Karpas-422 (cell line): ENCODE results near the gene TMEM140. TPM values are rescaled to one million over a fixed set of nuclear protein-coding genes. Genes with fewer than 3 reads are reported as not detected.
A peak's percentile ranks its signal among the peaks of the same experiment; 100 is the strongest.
"Not testable (repeated sequence)": the region's sequence is repeated elsewhere in the genome, so short reads cannot be mapped to it uniquely, and the experiment has no call there.

Experiments
- DNase-seq: peaks from one replicate; pipeline ENCODE4 v3.0.0-alpha.2; 2015
- H2AFZ ChIP-seq: fragments of 200-600 bp; sonication (generic); 2 replicates; pipeline ENCODE4 v1.6.1; 2014; ENCODE audit warnings: antibody characterized with exemption, low read length, mixed read lengths
- H3K27ac ChIP-seq: fragments of 200-600 bp; sonication (generic); 2 replicates; pipeline ENCODE4 v1.5.1; 2014; ENCODE audit warnings: mild to moderate bottlenecking, low read length, moderate library complexity
- H3K27me3 ChIP-seq: fragments of 200-600 bp; sonication (generic); 2 replicates; pipeline ENCODE4 v1.6.1; 2014; ENCODE audit warnings: low read length, mixed read lengths
- H3K36me3 ChIP-seq: fragments of 200-600 bp; sonication (generic); 2 replicates; pipeline ENCODE4 v1.6.1; 2014; ENCODE audit warnings: low read length, mixed read lengths; ENCODE audit not compliant: insufficient read depth
- H3K4me1 ChIP-seq: fragments of 200-600 bp; sonication (generic); 2 replicates; pipeline ENCODE4 v1.6.1; 2014; ENCODE audit warnings: mild to moderate bottlenecking, low read length, mixed read lengths
- H3K4me2 ChIP-seq: fragments of 200-600 bp; sonication (generic); 2 replicates; pipeline ENCODE4 v1.6.1; 2014; ENCODE audit warnings: low read length, low read depth, mild to moderate bottlenecking; ENCODE audit not compliant: poor library complexity, severe bottlenecking
- H3K4me3 ChIP-seq: fragments of 200-600 bp; sonication (generic); 2 replicates; pipeline ENCODE4 v1.5.1; 2014; ENCODE audit warnings: mild to moderate bottlenecking, antibody characterized with exemption, low read length, mixed read lengths
- H3K79me2 ChIP-seq: fragments of 200-600 bp; sonication (generic); 2 replicates; pipeline ENCODE4 v1.6.1; 2014; ENCODE audit warnings: mild to moderate bottlenecking, low read length, mixed read lengths
- H3K9ac ChIP-seq: fragments of 200-600 bp; sonication (generic); 2 replicates; pipeline ENCODE4 v1.6.0; 2014; ENCODE audit warnings: low read length
- H3K9me2 ChIP-seq: fragments of 200-600 bp; sonication (generic), shearing (Covaris generic); replicated peaks from 2 replicates; pipeline ENCODE4 v1.6.0; 2014; ENCODE audit warnings: mild to moderate bottlenecking, low read length, moderate library complexity; ENCODE audit not compliant: insufficient read depth
- H3K9me3 ChIP-seq: fragments of 300-700, 200-600 bp; sonication (generic); 2 replicates; pipeline ENCODE4 v1.6.1; 2014; ENCODE audit warnings: low read length, mixed read lengths
- H4K20me1 ChIP-seq: fragments of 200-600 bp; sonication (generic); 2 replicates; pipeline ENCODE4 v1.6.1; 2014; ENCODE audit warnings: mild to moderate bottlenecking, antibody characterized with exemption, low read length, low read depth; ENCODE audit not compliant: insufficient read depth
- small RNA-seq: library from RNA; depleted of rRNA; stranded (forward); fragments of <200 nt; gene quantifications from one replicate; pipeline ENCODE3, GENCODE V24; 2014
- total RNA-seq: library from RNA; depleted of rRNA; stranded (reverse); fragments of >200 nt; shearing (Covaris generic); gene quantifications from 2 replicates; pipeline ENCODE4 v1.2.3, GENCODE V29; 2014; ENCODE audit warnings: low replicate concordance; rRNA removed

The TMEM140 gene
- total RNA-seq, 1 experiment from 2014 or later, result 0.86 TPM

GRCh38 chr7:135211946-135212685, 64.2 kb downstream of the TMEM140 start:
- H3K9ac ChIP-seq, result peak overlapping the region; percentile 82
- H3K27ac ChIP-seq, H3K9me3 ChIP-seq, H3K36me3 ChIP-seq, H3K27me3 ChIP-seq, DNase-seq, H3K79me2 ChIP-seq, H4K20me1 ChIP-seq, H3K9me2 ChIP-seq: not testable (repeated sequence)
- H3K4me1 ChIP-seq, result peaks cover 15% of the 10 kb centered on the region
- H3K4me2 ChIP-seq, result peak overlapping the region; percentile 93
- peak overlapping the region; percentile 97 for H3K4me3 ChIP-seq
- peak overlapping the region; percentile 100 for H2AFZ ChIP-seq

DNA sequence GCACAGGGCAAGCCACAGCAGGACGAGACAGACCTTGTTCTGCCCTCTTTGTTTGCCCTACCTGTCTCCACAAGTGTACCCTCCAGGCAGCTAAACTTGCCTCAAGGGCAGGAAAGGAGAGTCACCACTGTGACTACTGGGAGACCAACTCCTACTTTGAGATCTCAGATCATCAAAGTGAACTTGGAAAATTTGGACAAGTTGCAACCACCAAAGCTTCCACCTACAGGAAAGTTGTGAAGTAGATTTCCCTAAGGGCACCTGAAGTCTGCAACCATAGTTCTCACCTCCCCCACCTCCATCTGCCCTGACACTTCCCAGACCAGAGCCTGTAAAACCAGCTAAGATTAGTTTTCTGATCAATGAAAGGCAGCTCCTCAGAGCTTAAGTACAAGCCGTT, 66.0 kb downstream of the TMEM140 start:
- H3K9ac ChIP-seq, result no peak overlapping the region
- no peaks in the 10 kb centered on the region for H3K9me3 ChIP-seq
- peaks cover 6% of the 10 kb centered on the region; the same call in 1 of the 2 replicates for H3K79me2 ChIP-seq
- no peak for DNase-seq
- no peak overlapping the region for H3K27ac ChIP-seq
- no peak overlapping the region for H2AFZ ChIP-seq
- no peak overlapping the region for H3K4me2 ChIP-seq
- no peaks in the 10 kb centered on the region for H4K20me1 ChIP-seq
- H3K4me1 ChIP-seq, result peaks cover 15% of the 10 kb centered on the region
- no peaks in the 10 kb centered on the region for H3K27me3 ChIP-seq
- no peaks in the 10 kb centered on the region for H3K36me3 ChIP-seq
- no peaks in the 10 kb centered on the region for H3K9me2 ChIP-seq
- H3K4me3 ChIP-seq, result no peak overlapping the region

- DNase-seq, result no peak
- H3K4me3 ChIP-seq, result no peak overlapping the region
- H3K9me2 ChIP-seq, result no peaks in the 10 kb centered on the region
- H3K4me2 ChIP-seq, result no peak overlapping the region
- H3K9me3 ChIP-seq, result no peaks in the 10 kb centered on the region
- H3K27ac ChIP-seq, result no peak overlapping the region
- peaks cover 11% of the 10 kb centered on the region for H3K4me1 ChIP-seq
- peaks cover 6% of the 10 kb centered on the region; the same call in 1 of the 2 replicates for H3K79me2 ChIP-seq
- no peak overlapping the region for H2AFZ ChIP-seq
- no peaks in the 10 kb centered on the region for H3K27me3 ChIP-seq
- H3K36me3 ChIP-seq, result no peaks in the 10 kb centered on the region
- no peak overlapping the region for H3K9ac ChIP-seq
- H4K20me1 ChIP-seq, result no peaks in the 10 kb centered on the region
Observed at GRCh38 chr7:135215180-135215579, 67.3 kb downstream of the TMEM140 start.

DNA sequence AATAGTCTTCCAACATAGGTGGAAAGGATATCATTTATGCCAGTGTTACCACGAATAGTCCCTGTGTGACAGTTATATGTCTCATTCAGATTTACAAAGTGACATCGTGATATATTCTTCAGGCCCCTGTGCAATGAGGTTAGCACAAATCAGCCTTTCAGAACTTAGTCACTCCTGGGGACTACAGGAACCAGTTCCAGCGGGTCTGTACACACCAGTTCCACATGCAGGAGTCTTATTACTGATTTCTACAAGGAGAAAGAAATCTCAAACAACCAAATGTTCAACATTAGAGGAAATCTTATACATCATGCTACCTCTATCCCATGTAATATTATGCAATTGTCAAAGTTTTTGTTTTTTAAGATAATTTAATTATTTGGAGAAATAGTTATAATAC, 67.8 kb downstream of the TMEM140 start:
- Histone ChIP-seq H3K4me2 (no peak overlapping the region), H3K27ac (no peak overlapping the region), H3K36me3 (no peaks in the 10 kb centered on the region), H3K79me2 (0 out of 2 replicates have a peak, but pooled peaks cover 2% of the 10 kb centered on the region), H2AFZ (no peak overlapping the region), H3K4me1 (peaks cover 6% of the 10 kb centered on the region), H4K20me1 (no peaks in the 10 kb centered on the region), H3K9me3 (no peaks in the 10 kb centered on the region), H3K9me2 (no peaks in the 10 kb centered on the region), H3K27me3 (no peaks in the 10 kb centered on the region), H3K4me3 (no peak overlapping the region), H3K9ac (no peak overlapping the region)
- DNase-seq, result no peak

Small RNA genes within 50 kb of the gene (small RNA-seq; reads per million reads assigned to genes)
- not detected for gene MIR6509

Other genes with a start within 250 kb of the TMEM140 start
- 0.97 and 3.5 TPM in 2 replicates for gene AGBL3, start 161.6 kb upstream of the TMEM140 start, total RNA-seq
- gene CYREN, start 22.6 kb downstream of the TMEM140 start, total RNA-seq, result 33.1 and 67.1 TPM in 2 replicates
- gene WDR91, start 63.5 kb downstream of the TMEM140 start, total RNA-seq, result 7.8 and 11.5 TPM in 2 replicates
- gene STRA8, start 85.8 kb downstream of the TMEM140 start, total RNA-seq, result not detected in 2 replicates